Gastroesophageal sphincter (tissue), 4 donors: ENCODE measurements around the gene ADO. TPM values are rescaled to one million over a fixed set of nuclear protein-coding genes. Genes with fewer than 3 reads are reported as not detected.

ENCODE experiments used
- ATAC-seq: fragments of 150-250 bp; one replicate; pipeline ENCODE4 v1.9.1; 2016; ENCODE audit warnings: mild to moderate bottlenecking, moderate library complexity
- H3K27ac ChIP-seq, 4 donors: fragments of 200-600 bp; sonication (generic) in 3 of 4; 1 replicate in 3 of 4; 2 replicates in 1 of 4; pipeline ENCODE4 v1.5.1; 2016 to 2019
- H3K27me3 ChIP-seq: fragments of 200-600 bp; sonication (generic); one replicate; pipeline ENCODE4 v1.5.1; 2019
- H3K36me3 ChIP-seq, 2 donors: fragments of 200-600 bp; sonication (generic); one replicate each; pipeline ENCODE4 v1.5.1; 2019; ENCODE audit warnings: control low read depth in 1 of 2
- H3K4me1 ChIP-seq, 3 donors: fragments of 200-600 bp; sonication (generic); 1 replicate in 2 of 3; 2 replicates in 1 of 3; pipeline ENCODE4 v1.5.1; 2016 to 2019; ENCODE audit warnings: control low read depth in 2 of 3
- H3K4me3 ChIP-seq, 2 donors: fragments of 200-600 bp; sonication (generic); one replicate each; pipeline ENCODE4 v1.5.1; 2019; ENCODE audit warnings: mild to moderate bottlenecking in 1 of 2, moderate library complexity in 1 of 2
- H3K9me3 ChIP-seq, 3 donors: fragments of 200-600 bp; sonication (generic); one replicate each; pipeline ENCODE4 v1.5.1; 2017 to 2019; ENCODE audit warnings: control low read depth in 2 of 3
- EP300 ChIP-seq: sonication (generic); formaldehyde crosslinking; IDR thresholded peaks from one replicate; pipeline ENCODE4 v1.6.1; 2017; ENCODE audit warnings: antibody characterized with exemption, mild to moderate bottlenecking
- POLR2A ChIP-seq, 2 donors: fragments of 450-650 bp; IDR thresholded peaks; one replicate each; pipeline ENCODE4 v1.6.1; 2017; ENCODE audit warnings: antibody characterized with exemption in 2 of 2, mild to moderate bottlenecking in 2 of 2, moderate library complexity in 1 of 2
- POLR2AphosphoS5 ChIP-seq: sonication (generic); formaldehyde crosslinking; IDR thresholded peaks from one replicate; pipeline ENCODE4 v1.6.1; 2017; ENCODE audit warnings: antibody characterized with exemption
- WGBS, 2 donors: methylation state at CpG; one replicate each; pipeline ENCODE4 v1.1.5; 2018; ENCODE audit warnings: low coverage in 1 of 2; 5-methylcytosine and 5-hydroxymethylcytosine counted together
- total RNA-seq, 4 donors: library from RNA; depleted of rRNA; stranded (reverse); fragments of >200 nt; gene quantifications; one replicate each; pipeline ENCODE4 v1.1.0, GENCODE V29; 2016
- TF ChIP-seq, protein P1 (sequence below), 4 experiments: fragments of 200-600 bp in 2 of 4; fragments of 450-650 bp in 2 of 4; sonication (generic) in 1 of 4; IDR thresholded peaks; one replicate each; pipeline ENCODE4 v1.5.1; 2017 to 2019; ENCODE audit warnings: antibody characterized with exemption in 4 of 4, mild to moderate bottlenecking in 2 of 4, moderate library complexity in 2 of 4

Gene ADO
- total RNA-seq = 10 to 100 TPM; 20.2 to 28.9 (median 22.5) TPM

DNA sequence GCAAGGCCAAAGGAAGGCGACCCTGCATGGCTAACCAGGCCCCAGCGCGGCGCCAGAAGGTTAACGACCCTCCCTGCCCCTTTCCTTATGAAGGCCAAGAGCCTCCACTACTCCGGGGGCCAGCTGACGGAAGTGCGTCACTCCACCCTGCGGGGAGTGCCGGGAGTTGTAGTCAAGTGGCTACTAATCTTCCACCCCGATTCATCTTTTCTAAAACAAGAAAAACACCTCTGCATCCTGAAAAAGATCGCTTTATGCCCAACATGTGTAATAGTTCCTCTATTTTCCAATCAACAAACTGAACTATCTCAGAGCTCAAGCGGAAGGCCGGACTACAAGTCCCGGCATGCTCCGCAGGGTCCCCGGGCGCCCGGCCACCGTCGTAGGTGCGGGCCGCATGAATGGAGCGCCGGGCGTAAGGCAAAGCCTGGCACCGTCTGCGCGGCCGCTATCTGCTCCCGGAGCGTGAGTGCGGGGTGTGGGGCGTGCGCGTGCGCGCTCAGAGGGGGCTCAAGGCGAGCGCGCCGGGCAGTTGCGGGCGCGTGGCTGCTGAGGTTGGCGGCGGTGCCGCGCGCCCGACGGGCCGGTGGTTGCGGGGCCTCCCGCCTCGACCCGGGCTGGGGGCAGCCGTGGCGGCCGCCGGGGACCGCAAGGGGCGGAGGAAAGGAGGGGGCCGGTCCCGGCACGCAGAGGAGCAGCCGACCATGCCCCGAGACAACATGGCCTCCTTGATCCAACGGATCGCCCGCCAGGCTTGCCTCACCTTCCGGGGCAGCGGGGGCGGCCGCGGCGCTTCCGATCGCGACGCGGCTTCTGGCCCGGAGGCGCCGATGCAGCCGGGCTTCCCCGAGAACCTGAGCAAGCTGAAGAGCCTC, at the start of gene ADO:
ADO (plus strand) TSS at position 365 of the 875 bp plus-strand sequence; CDS start at position 705, 340 bp downstream.
- TF ChIP-seq EP300 (no peak), POLR2A (IDR thresholded peaks at IDR 0.05) (peak; percentile 29 to 75), POLR2AphosphoS5 (peak; percentile 52)
- TF ChIP-seq, protein P1, sequence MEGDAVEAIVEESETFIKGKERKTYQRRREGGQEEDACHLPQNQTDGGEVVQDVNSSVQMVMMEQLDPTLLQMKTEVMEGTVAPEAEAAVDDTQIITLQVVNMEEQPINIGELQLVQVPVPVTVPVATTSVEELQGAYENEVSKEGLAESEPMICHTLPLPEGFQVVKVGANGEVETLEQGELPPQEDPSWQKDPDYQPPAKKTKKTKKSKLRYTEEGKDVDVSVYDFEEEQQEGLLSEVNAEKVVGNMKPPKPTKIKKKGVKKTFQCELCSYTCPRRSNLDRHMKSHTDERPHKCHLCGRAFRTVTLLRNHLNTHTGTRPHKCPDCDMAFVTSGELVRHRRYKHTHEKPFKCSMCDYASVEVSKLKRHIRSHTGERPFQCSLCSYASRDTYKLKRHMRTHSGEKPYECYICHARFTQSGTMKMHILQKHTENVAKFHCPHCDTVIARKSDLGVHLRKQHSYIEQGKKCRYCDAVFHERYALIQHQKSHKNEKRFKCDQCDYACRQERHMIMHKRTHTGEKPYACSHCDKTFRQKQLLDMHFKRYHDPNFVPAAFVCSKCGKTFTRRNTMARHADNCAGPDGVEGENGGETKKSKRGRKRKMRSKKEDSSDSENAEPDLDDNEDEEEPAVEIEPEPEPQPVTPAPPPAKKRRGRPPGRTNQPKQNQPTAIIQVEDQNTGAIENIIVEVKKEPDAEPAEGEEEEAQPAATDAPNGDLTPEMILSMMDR (IDR thresholded peaks at IDR 0.05) = peak in 2 of 4 experiments; percentile 12 to 26
- WGBS, 2 donors = 0% methylated on average over 9 of the region's 87 CpGs; no CpG with 5 or more reads in 1 of the 2 donors
- no peaks in the 10 kb centered on the region for H3K9me3 ChIP-seq
- H3K27ac ChIP-seq = peak within 1 kb of the TSS; percentile 90 to 98 (median 98)
- no peaks in the 10 kb centered on the region for H3K27me3 ChIP-seq
- peaks cover 0 to 52% (median 2%) of the 10 kb centered on the region in 3 donors for H3K4me1 ChIP-seq
- H3K4me3 ChIP-seq = peak within 1 kb of the TSS; percentile 46 to 97
- ATAC-seq = peak; percentile 90
- H3K36me3 ChIP-seq = peaks cover 0 to 7% of the 10 kb centered on the region in 2 donors

DNA sequence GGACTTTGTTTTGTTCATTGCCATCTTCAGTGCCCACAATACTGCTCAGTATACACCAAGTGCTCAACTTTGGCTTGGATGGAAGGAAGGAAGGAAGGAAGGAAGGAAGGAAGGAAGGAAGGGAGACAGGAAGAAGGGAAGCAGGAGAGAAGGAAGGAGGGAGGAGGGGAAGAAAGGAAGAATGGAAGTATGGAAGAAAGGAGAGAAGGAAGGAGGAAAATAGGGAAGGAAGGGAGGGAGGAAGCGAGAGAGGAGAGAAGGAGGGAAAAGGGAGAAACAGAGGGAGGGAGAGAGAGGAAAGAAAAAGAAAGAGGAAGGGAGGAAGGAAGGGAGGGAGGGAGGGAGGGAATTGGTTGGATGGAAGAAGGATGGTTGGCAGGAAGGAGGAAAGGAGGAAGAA, 49.6 kb upstream of the ADO start:
- Histone ChIP-seq H3K36me3 (no peaks in the 10 kb centered on the region), H3K4me3 (no peak overlapping the region), H3K9me3 (no peaks in the 10 kb centered on the region), H3K27me3 (no peaks in the 10 kb centered on the region), H3K27ac (no peak overlapping the region), H3K4me1 (no peaks in the 10 kb centered on the region)
- 83% methylated on average over 1 of the region's 1 CpG; no CpG with 5 or more reads in 1 of the 2 donors for WGBS, 2 donors
- no peak for TF ChIP-seq POLR2AphosphoS5
- TF ChIP-seq, protein P1 (IDR thresholded peaks at IDR 0.05) = no peak
- TF ChIP-seq EP300 = no peak
- no peak for TF ChIP-seq POLR2A (IDR thresholded peaks at IDR 0.05)
- ATAC-seq = no peak

DNA sequence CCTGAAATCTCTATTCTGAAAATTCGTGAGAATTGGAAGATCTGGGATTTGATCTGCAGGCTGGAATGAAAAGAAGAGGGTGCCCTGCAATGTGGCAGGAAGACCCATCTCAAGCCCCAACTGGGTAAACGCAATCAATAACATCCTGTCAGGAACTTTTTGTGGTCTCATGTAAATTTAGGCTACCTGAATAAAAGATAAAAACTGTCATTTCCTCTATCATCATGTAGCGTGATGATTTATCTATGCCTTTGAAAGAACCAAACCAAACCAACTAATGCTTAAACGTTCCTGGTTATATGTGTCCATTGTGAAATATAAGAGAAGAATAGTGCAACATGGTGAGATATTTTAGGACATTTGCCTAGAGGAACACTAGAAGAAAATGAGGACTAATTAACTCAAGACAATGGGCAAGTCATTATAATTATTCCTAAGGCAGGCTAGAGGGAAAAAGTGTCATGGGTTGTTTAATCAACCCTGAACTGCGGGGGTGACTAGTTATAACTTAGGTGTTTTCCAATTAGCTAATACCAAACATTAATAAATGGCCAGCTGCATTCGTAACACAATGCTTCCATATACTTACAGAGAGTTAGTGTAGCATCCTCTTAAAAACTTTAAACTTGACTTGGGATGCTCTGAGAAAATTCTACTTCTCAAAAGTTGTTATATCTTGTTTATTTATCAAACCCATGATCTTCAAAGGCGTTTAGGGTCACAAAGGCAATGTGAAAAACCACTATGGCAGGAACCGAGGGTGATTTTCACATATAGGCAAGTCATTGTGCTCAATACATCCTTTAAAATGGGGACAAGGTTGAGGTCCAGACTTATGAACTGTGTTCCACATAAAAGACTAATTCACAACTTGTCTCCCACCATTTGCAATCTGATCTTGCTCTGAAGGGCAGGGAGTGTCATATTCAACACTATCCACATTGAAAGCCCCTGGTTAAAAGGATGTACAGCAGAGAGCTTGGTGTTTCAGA, 48.6 kb upstream of the ADO start:
- no peak for ATAC-seq
- H3K9me3 ChIP-seq = no peaks in the 10 kb centered on the region
- no peaks in the 10 kb centered on the region for H3K27me3 ChIP-seq
- no peaks in the 10 kb centered on the region for H3K36me3 ChIP-seq
- WGBS, 2 donors = 61 to 78% methylated on average over 7 to 8 of the region's 8 CpGs
- H3K4me3 ChIP-seq = no peak overlapping the region
- H3K27ac ChIP-seq = no peak overlapping the region
- H3K4me1 ChIP-seq = no peaks in the 10 kb centered on the region
- TF ChIP-seq, protein P1 (IDR thresholded peaks at IDR 0.05) = no peak
- no peak for TF ChIP-seq POLR2A (IDR thresholded peaks at IDR 0.05)
- TF ChIP-seq POLR2AphosphoS5 = no peak
- no peak for TF ChIP-seq EP300

DNA sequence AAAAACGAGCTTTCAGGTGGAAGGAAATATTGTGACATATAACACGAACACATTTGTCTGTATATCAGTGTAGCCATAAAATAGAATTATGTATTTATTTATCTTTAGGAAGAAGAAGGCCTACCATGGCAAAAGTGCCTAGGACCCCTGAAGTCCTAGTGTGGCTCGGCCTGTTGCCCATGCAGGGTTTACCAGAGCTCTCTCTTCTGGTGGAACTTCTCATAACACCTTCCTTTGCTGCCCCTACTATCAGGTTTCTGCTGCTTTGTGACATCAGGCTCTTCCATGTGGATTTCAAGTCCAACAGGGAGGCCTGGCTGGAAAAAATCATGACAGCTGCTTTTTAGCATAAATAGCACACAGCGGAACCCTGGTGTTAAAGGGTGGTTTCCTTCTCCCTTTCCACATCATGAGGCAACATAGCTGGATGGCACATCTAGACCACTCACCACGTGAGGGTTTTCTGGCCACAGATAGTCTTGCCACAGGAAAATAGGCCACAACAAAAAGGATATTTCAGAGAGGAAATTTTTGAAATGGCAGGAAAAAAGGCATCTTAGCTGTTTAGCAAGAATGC, 44.8 kb upstream of the ADO start:
- Histone ChIP-seq H3K27ac (peak overlapping the region in 1 of 4 donors; percentile 34), H3K4me1 (no peaks in the 10 kb centered on the region), H3K9me3 (no peaks in the 10 kb centered on the region), H3K4me3 (no peak overlapping the region), H3K27me3 (no peaks in the 10 kb centered on the region), H3K36me3 (no peaks in the 10 kb centered on the region)
- TF ChIP-seq, protein P1 (IDR thresholded peaks at IDR 0.05) = no peak
- TF ChIP-seq POLR2AphosphoS5 (no peak), EP300 (no peak), POLR2A (IDR thresholded peaks at IDR 0.05) (no peak)
- WGBS, 2 donors = 78 to 88% methylated on average over 4 to 5 of the region's 5 CpGs
- ATAC-seq = no peak
